ENCODE results near the gene ZC3H11A. TPM values are rescaled to one million over a fixed set of nuclear protein-coding genes. Genes with fewer than 3 reads are reported as not detected.
A peak's percentile ranks its signal among the peaks of the same experiment; 100 is the strongest.

The ZC3H11A gene
- total RNA-seq, 1 donor from 2014 or later: 71.1 TPM

DNA sequence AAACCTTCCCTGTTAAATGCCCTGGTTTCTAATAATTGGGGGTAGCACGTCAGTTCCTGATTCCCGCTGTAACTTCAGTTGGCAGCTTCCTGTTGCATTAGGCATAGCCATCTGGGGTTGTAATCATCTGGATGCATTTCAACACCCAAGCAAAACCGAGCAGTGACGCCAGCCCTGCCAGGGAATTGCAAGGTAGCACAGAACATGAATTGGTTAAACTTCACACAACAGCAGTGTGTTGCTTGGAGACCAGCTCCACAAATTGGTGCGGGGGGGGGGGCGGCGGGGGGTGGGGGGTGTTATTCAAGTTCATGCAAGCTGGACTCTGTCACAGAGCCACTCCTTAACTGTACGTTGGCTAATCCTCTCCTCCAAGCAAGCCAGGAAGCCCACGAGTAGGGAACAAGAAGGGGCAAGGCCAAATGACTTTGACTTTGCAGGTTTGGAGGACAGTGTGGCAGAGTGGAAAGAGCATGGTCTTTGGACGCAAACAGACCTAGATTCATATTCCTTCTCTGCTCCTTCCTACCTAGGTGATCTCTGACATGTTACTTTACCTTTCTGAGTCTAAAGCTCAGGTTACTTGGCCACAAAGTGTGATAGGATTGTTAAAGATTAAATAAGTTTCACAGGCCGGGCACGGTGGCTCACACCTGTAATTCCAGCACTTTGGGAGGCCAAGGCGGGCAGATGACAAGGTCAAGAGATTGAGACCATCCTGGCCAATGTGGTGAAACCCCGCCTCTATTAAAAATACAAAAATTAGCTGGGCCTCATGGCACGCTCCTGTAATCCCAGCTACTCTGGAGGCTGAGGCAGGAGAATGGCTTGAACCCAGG is 25.7 kb upstream of the ZC3H11A start:
- Histone ChIP-seq H3K27me3 (ENCODE audit: control insufficient read depth, insufficient read depth, low read length) (no peaks in the 10 kb centered on the region), H3K4me3 (ENCODE audit: low read depth, low read length) (no peak overlapping the region), H3K36me3 (ENCODE audit: control insufficient read depth, insufficient read depth, low read length) (no peaks in the 10 kb centered on the region)
- TF ChIP-seq, protein P1, sequence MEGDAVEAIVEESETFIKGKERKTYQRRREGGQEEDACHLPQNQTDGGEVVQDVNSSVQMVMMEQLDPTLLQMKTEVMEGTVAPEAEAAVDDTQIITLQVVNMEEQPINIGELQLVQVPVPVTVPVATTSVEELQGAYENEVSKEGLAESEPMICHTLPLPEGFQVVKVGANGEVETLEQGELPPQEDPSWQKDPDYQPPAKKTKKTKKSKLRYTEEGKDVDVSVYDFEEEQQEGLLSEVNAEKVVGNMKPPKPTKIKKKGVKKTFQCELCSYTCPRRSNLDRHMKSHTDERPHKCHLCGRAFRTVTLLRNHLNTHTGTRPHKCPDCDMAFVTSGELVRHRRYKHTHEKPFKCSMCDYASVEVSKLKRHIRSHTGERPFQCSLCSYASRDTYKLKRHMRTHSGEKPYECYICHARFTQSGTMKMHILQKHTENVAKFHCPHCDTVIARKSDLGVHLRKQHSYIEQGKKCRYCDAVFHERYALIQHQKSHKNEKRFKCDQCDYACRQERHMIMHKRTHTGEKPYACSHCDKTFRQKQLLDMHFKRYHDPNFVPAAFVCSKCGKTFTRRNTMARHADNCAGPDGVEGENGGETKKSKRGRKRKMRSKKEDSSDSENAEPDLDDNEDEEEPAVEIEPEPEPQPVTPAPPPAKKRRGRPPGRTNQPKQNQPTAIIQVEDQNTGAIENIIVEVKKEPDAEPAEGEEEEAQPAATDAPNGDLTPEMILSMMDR (IDR thresholded peaks at IDR 0.05; ENCODE audit: insufficient read depth, low read length, poor library complexity, severe bottlenecking): no peak
- peak; percentile 88 for DNase-seq (ENCODE audit: low read depth)

DNA sequence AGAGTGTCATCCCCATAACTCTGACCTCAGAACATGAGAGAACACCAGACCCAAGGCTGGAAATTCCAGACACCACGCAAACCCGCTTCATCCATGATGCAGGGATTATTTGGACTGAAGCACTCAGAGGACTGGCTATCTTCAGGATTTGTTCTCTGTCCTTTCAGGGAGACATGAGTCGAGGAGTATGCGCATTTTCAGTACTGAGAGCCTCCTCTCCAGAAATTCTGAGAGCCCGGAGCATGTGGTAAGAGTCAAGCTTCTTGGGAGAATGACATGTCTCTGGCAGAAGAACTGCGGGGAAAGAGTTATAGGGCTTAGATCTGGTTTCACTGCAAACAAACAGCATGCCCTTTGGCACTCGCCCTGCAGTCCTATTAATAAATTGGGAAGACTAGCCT is 23.5 kb upstream of the ZC3H11A start:
- H3K4me3 ChIP-seq (ENCODE audit: low read depth, low read length): no peak overlapping the region
- no peak for DNase-seq (ENCODE audit: low read depth)
- no peaks in the 10 kb centered on the region for H3K36me3 ChIP-seq (ENCODE audit: control insufficient read depth, insufficient read depth, low read length)
- TF ChIP-seq, protein P1 (IDR thresholded peaks at IDR 0.05; ENCODE audit: insufficient read depth, low read length, poor library complexity, severe bottlenecking): no peak
- H3K27me3 ChIP-seq (ENCODE audit: control insufficient read depth, insufficient read depth, low read length): no peaks in the 10 kb centered on the region

DNA sequence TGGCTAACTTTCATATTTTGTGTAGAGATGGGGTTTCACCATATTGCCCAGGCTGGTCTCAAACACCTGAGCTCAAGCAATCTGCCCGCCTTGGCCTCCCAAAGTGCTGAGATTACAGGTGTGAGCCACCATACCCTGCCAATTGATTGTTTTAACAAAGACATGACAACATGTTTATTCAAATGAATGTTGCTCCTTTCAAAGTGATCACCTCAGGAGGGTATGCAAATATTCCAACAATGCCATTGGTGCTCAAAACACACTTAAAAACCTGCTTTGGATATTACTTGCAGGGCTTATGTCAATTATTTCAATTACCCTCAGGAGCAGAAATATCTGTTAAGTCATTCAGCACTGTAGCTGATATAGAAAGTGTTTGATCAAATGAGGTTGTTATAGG is 22.6 kb upstream of the ZC3H11A start:
- DNase-seq (ENCODE audit: low read depth): no peak
- Histone ChIP-seq H3K36me3 (ENCODE audit: control insufficient read depth, insufficient read depth, low read length) (no peaks in the 10 kb centered on the region), H3K4me3 (ENCODE audit: low read depth, low read length) (no peak overlapping the region), H3K27me3 (ENCODE audit: control insufficient read depth, insufficient read depth, low read length) (no peaks in the 10 kb centered on the region)
- TF ChIP-seq, protein P1 (IDR thresholded peaks at IDR 0.05; ENCODE audit: insufficient read depth, low read length, poor library complexity, severe bottlenecking): no peak

DNA sequence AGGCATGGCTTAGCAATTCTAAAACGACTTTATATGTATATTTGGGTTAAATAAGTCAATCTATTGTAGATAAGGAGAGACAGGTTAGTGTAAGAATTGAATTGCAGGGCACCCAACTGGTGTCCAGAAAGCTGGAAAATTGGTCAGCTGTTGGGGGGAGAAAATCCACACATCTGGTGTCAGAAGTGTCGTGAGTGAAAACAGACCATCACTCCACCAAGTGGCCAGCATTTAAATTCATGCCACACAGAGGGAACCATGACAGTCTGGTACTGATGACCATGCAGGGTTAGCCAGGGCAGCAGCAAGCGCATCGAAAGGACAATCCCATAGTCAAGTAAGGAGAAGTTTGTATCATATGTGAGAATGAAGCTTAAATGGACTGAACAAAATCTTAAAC is 18.8 kb upstream of the ZC3H11A start:
- Histone ChIP-seq H3K27me3 (ENCODE audit: control insufficient read depth, insufficient read depth, low read length) (no peaks in the 10 kb centered on the region), H3K36me3 (ENCODE audit: control insufficient read depth, insufficient read depth, low read length) (no peaks in the 10 kb centered on the region), H3K4me3 (ENCODE audit: low read depth, low read length) (no peak overlapping the region)
- TF ChIP-seq, protein P1 (IDR thresholded peaks at IDR 0.05; ENCODE audit: insufficient read depth, low read length, poor library complexity, severe bottlenecking): no peak
- DNase-seq (ENCODE audit: low read depth): no peak

DNA sequence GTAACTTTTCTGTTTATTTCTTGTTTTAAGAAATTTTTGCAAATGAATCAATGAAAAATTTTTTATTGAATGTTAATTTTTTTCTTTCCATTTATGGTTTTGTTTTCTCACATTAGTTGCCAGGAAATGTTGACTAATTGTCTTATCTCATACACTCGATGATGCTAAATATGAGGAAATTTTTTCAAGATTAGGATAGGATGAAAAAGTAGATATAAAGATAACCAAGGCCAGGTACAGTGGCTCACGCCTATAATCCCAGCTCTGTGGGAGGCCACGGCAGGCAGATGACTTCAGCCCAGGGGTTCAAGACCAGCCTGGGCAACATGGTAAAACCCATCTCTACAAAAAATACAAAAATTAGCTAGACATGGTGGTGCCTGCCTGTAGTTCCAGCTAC is 17.8 kb upstream of the ZC3H11A start:
- no peaks in the 10 kb centered on the region for H3K36me3 ChIP-seq (ENCODE audit: control insufficient read depth, insufficient read depth, low read length)
- H3K27me3 ChIP-seq (ENCODE audit: control insufficient read depth, insufficient read depth, low read length): no peaks in the 10 kb centered on the region
- no peak for DNase-seq (ENCODE audit: low read depth)
- TF ChIP-seq, protein P1 (IDR thresholded peaks at IDR 0.05; ENCODE audit: insufficient read depth, low read length, poor library complexity, severe bottlenecking): no peak
- no peak overlapping the region for H3K4me3 ChIP-seq (ENCODE audit: low read depth, low read length)

DNA sequence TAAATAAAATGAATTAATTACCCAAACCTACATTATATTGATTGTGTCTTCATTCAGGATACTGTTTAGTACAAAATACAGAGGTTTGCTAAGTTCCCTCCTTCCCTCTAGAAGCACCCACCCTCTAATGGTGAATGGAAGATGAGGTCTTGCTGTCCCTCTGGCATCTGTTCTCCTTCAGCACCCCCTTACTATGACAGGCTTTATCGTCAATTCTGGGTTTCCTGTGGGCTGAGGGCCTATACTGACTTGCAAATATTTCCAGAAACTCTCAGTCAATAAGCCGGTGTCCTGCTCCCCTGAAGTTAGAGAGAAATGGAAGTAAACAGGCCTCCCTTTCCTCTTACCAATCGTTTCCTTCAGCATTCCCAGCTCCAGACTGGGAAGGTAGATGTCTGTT is 17.3 kb upstream of the ZC3H11A start:
- TF ChIP-seq, protein P1 (IDR thresholded peaks at IDR 0.05; ENCODE audit: insufficient read depth, low read length, poor library complexity, severe bottlenecking): no peak
- no peak for DNase-seq (ENCODE audit: low read depth)
- no peak overlapping the region for H3K4me3 ChIP-seq (ENCODE audit: low read depth, low read length)
- no peaks in the 10 kb centered on the region for H3K36me3 ChIP-seq (ENCODE audit: control insufficient read depth, insufficient read depth, low read length)
- no peaks in the 10 kb centered on the region for H3K27me3 ChIP-seq (ENCODE audit: control insufficient read depth, insufficient read depth, low read length)

Measured in kidney epithelial cell (primary cell).